Upper lobe of left lung (tissue), 6 donors: ENCODE data around the gene NEDD4L. TPM values are rescaled to one million over a fixed set of nuclear protein-coding genes. Genes with fewer than 3 reads are reported as not detected.

ENCODE experiments used
- ATAC-seq, 2 donors: fragments of 200-7000 bp; cut with Tn5 transposase; one replicate each; pipeline ENCODE4 v1.9.1; 2022; ENCODE audit warnings: mild to moderate bottlenecking in 2 of 2, moderate library complexity in 2 of 2; ENCODE audit not compliant: low FRiP score in 2 of 2
- DNase-seq, 2 donors: peaks; one replicate each; pipeline ENCODE4 v3.0.0-alpha.2; 2019 to 2020
- H3K27ac ChIP-seq, 4 donors: fragments of 200-600 bp; sonication (generic); one replicate each; pipeline ENCODE4 v1.5.1; 2016 to 2019
- H3K27me3 ChIP-seq, 4 donors: fragments of 200-600 bp; sonication (generic); one replicate each; pipeline ENCODE4 v1.5.1; 2017 to 2019
- H3K36me3 ChIP-seq, 4 donors: fragments of 200-600 bp; sonication (generic); one replicate each; pipeline ENCODE4 v1.5.1; 2016 to 2019
- H3K4me1 ChIP-seq, 4 donors: fragments of 200-600 bp; sonication (generic); one replicate each; pipeline ENCODE4 v1.5.1; 2018 to 2019
- H3K4me3 ChIP-seq, 4 donors: fragments of 200-600 bp; sonication (generic); one replicate each; pipeline ENCODE4 v1.5.1; 2017 to 2019; ENCODE audit warnings: mild to moderate bottlenecking in 2 of 4, moderate library complexity in 1 of 4
- H3K9me3 ChIP-seq, 4 donors: fragments of 200-600 bp; sonication (generic); one replicate each; pipeline ENCODE4 v1.5.1; 2018 to 2019
- EP300 ChIP-seq, 4 donors: sonication (generic); formaldehyde crosslinking; IDR thresholded peaks; one replicate each; pipeline ENCODE4 v1.5.1; 2017; ENCODE audit warnings: antibody characterized with exemption in 4 of 4, control low read depth in 2 of 4
- POLR2A ChIP-seq, 4 donors: fragments of 450-650 bp; IDR thresholded peaks; one replicate each; pipeline ENCODE4 v1.5.1; 2016 to 2017; ENCODE audit warnings: antibody characterized with exemption in 4 of 4, mild to moderate bottlenecking in 2 of 4
- POLR2AphosphoS5 ChIP-seq, 2 donors: sonication (generic); formaldehyde crosslinking; IDR thresholded peaks; one replicate each; pipeline ENCODE4 v1.5.1; 2017; ENCODE audit warnings: antibody characterized with exemption in 2 of 2
- WGBS, 2 donors: methylation state at CpG; one replicate each; pipeline ENCODE4 v1.1.5; 2017 to 2018; 5-methylcytosine and 5-hydroxymethylcytosine counted together
- total RNA-seq, 6 donors: library from RNA; depleted of rRNA in 4 of 6; stranded (reverse); fragments of >200 nt in 4 of 6; gene quantifications; one replicate each; pipeline versions ENCODE4 v1.1.0 to v1.2.1, GENCODE V29; 2016 to 2021
- TF ChIP-seq, protein P1 (sequence below), 6 experiments: fragments of 450-650 bp in 4 of 6; fragments of 200-600 bp in 2 of 6; sonication (generic) in 2 of 6; IDR thresholded peaks; one replicate each; pipeline ENCODE4 v1.5.1; 2016 to 2019; ENCODE audit warnings: antibody characterized with exemption in 6 of 6
- donor health status: DM: no; HTN: no; CAD: no; lungs with moderate emphysema.
- donor health status: DM: no; HTN: yes; CAD: no; lungs with severe emphysema.

Gene NEDD4L
- total RNA-seq, 6 donors from 2014 or later: 148 to 491 (median 300) TPM

DNA sequence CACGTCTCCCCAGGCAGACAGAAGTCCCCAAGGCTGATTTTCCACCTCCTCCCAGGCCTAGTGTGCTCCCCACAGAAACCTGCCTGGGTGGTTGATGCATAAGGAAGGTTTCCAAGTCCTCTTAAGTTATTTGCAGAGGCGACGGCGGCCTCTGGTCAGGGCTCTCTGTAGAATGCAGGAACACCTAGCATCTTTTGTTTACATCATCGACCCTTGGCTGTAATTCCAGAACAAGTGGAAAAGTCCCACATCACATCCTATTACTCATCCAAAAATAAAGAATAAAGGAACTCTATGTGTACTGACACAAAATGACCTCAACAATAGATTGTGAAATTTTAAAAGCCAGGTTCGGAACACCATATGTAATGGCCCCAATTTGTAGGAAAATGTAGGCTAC lies 373.7 kb downstream of the NEDD4L start:
- H3K9me3 ChIP-seq: no peaks in the 10 kb centered on the region
- WGBS, 2 donors: 62 to 71% methylated on average over 6 of the region's 6 CpGs
- H3K4me3 ChIP-seq: no peak overlapping the region
- DNase-seq: no peak
- no peak overlapping the region for H3K27ac ChIP-seq
- TF ChIP-seq POLR2A (IDR thresholded peaks at IDR 0.05): no peak
- no peak for TF ChIP-seq EP300 (IDR thresholded peaks at IDR 0.05)
- TF ChIP-seq, protein P1, sequence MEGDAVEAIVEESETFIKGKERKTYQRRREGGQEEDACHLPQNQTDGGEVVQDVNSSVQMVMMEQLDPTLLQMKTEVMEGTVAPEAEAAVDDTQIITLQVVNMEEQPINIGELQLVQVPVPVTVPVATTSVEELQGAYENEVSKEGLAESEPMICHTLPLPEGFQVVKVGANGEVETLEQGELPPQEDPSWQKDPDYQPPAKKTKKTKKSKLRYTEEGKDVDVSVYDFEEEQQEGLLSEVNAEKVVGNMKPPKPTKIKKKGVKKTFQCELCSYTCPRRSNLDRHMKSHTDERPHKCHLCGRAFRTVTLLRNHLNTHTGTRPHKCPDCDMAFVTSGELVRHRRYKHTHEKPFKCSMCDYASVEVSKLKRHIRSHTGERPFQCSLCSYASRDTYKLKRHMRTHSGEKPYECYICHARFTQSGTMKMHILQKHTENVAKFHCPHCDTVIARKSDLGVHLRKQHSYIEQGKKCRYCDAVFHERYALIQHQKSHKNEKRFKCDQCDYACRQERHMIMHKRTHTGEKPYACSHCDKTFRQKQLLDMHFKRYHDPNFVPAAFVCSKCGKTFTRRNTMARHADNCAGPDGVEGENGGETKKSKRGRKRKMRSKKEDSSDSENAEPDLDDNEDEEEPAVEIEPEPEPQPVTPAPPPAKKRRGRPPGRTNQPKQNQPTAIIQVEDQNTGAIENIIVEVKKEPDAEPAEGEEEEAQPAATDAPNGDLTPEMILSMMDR (IDR thresholded peaks at IDR 0.05): no peak
- no peak for TF ChIP-seq POLR2AphosphoS5 (IDR thresholded peaks at IDR 0.05)
- no peak for ATAC-seq
- H3K4me1 ChIP-seq: no peaks in the 10 kb centered on the region
- H3K27me3 ChIP-seq: no peaks in the 10 kb centered on the region
- no peaks in the 10 kb centered on the region for H3K36me3 ChIP-seq

DNA sequence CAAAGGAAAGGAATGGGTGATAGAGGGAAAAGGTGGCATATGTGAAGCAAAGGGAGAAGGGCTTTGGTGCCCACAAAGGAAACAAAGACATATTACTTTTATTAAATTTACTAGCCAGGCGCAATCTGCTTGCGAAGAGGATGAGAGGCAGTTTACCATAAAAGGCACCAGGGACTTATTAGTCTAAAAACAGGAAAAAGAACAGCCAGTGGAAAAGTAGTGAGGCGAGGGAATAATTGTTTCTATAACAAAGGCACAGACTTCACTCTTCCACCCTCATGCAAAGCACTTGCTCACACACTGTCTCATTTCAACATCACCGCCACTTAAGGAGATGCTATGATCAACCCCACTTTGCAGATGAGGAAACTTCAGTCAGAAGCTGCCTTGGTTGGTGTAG lies 374.3 kb downstream of the NEDD4L start:
- Histone ChIP-seq H3K9me3 (no peaks in the 10 kb centered on the region), H3K4me1 (no peaks in the 10 kb centered on the region), H3K27me3 (no peaks in the 10 kb centered on the region), H3K4me3 (no peak overlapping the region), H3K36me3 (no peaks in the 10 kb centered on the region), H3K27ac (no peak overlapping the region)
- 94 to 97% methylated on average over 4 of the region's 4 CpGs for WGBS, 2 donors
- TF ChIP-seq POLR2AphosphoS5 (IDR thresholded peaks at IDR 0.05) (no peak), EP300 (IDR thresholded peaks at IDR 0.05) (no peak), POLR2A (IDR thresholded peaks at IDR 0.05) (no peak)
- TF ChIP-seq, protein P1 (IDR thresholded peaks at IDR 0.05): no peak
- DNase-seq: no peak
- no peak for ATAC-seq

DNA sequence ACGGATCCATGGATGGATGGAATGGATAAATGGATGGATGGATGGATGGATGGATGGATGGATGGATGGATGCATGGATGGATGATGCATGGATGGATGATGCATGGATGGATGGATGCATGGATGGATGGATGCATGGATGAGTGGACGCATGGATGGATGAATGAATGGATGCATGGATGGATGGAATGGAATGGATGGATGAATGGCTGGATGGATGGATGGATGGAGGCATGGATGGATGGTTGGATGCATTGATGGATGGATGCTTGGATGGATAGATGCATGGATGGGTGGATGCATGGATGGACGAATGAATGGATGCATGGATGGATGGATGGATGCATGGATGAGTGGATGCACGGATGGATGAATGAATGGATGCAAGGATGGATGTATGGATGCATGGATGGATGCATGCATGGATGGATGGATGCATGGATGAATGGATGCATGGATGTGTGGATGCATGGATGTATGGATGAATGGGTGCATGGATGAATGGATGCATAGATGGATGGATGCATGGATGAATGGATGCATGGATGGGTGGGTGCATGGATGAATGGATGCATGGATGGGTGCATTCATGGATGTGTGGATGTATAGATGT lies 375.7 kb downstream of the NEDD4L start:
- DNase-seq (no peak), ATAC-seq (no peak)
- WGBS, 2 donors: 60 to 66% methylated on average over 4 of the region's 4 CpGs
- no peak overlapping the region for H3K4me3 ChIP-seq
- H3K27ac ChIP-seq: no peak overlapping the region
- no peaks in the 10 kb centered on the region for H3K36me3 ChIP-seq
- TF ChIP-seq EP300 (IDR thresholded peaks at IDR 0.05): no peak
- TF ChIP-seq POLR2A (IDR thresholded peaks at IDR 0.05): no peak
- TF ChIP-seq POLR2AphosphoS5 (IDR thresholded peaks at IDR 0.05): no peak
- TF ChIP-seq, protein P1 (IDR thresholded peaks at IDR 0.05): no peak
- no peaks in the 10 kb centered on the region for H3K9me3 ChIP-seq
- no peaks in the 10 kb centered on the region for H3K4me1 ChIP-seq
- H3K27me3 ChIP-seq: no peaks in the 10 kb centered on the region

DNA sequence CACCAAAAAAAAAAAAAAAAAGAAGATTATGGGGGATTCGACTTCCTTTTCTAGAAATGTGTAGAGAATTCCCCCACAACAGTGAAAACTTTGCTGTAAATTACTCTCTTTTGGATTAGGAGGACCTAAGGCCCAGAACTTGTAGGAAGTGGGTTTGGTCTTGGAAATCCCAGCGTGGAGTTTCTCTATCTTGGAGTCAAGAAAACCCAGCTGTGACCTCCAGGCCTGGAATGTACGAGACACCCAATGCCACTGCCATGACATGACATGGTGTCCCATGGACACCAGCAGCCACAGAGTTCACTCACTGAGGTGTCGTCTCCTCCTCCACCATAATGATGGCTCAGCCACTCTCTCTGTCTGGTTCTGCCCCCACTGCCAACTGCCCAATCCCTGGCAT lies 382.6 kb downstream of the NEDD4L start:
- TF ChIP-seq, protein P1 (IDR thresholded peaks at IDR 0.05): no peak
- TF ChIP-seq POLR2AphosphoS5 (IDR thresholded peaks at IDR 0.05) (no peak), EP300 (IDR thresholded peaks at IDR 0.05) (no peak), POLR2A (IDR thresholded peaks at IDR 0.05) (no peak)
- 85 to 87% methylated on average over 4 of the region's 4 CpGs for WGBS, 2 donors

DNA sequence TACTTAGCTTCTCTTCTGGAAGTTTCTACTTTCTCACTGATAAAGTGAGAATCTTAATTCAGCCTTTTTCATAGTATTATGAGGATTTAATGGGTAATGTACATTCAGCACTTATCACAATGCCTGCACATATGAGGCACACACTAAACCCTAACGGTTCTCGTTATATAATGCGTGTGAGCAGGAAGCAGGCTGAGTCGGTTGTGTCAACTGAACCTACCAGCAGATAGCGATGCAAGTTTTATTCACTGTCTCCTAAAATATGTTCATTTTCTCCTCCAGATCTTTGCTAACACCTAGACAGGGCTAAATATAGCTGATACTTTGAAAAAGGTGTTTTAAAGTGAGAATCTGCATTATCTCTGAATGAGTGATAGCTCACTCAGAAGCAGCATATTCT lies 383.3 kb downstream of the NEDD4L start:
- whole genome bisulfite sequencing, 2 donors: 72 to 73% methylated on average over 5 of the region's 5 CpGs
- ATAC-seq (no peak), DNase-seq (no peak)
- Histone ChIP-seq H3K27me3 (no peaks in the 10 kb centered on the region), H3K4me3 (no peak overlapping the region), H3K4me1 (no peaks in the 10 kb centered on the region), H3K9me3 (no peaks in the 10 kb centered on the region), H3K27ac (no peak overlapping the region), H3K36me3 (no peaks in the 10 kb centered on the region)
- TF ChIP-seq, protein P1 (IDR thresholded peaks at IDR 0.05): no peak
- TF ChIP-seq POLR2A (IDR thresholded peaks at IDR 0.05): no peak
- no peak for TF ChIP-seq POLR2AphosphoS5 (IDR thresholded peaks at IDR 0.05)
- TF ChIP-seq EP300 (IDR thresholded peaks at IDR 0.05): no peak

More for the DNA sequence above, 382.6 kb downstream of the NEDD4L start:
- no peaks in the 10 kb centered on the region for H3K36me3 ChIP-seq
- ATAC-seq (no peak), DNase-seq (no peak)
- H3K4me1 ChIP-seq: no peaks in the 10 kb centered on the region
- H3K9me3 ChIP-seq: no peaks in the 10 kb centered on the region
- no peak overlapping the region for H3K27ac ChIP-seq
- no peak overlapping the region for H3K4me3 ChIP-seq
- no peaks in the 10 kb centered on the region for H3K27me3 ChIP-seq
